ENCODE data around the gene GABRA4.

Gene GABRA4

GRCh38 chr4:46934726-46935125, 58.7 kb downstream of the GABRA4 start:
- TF ChIP-seq, protein P1, sequence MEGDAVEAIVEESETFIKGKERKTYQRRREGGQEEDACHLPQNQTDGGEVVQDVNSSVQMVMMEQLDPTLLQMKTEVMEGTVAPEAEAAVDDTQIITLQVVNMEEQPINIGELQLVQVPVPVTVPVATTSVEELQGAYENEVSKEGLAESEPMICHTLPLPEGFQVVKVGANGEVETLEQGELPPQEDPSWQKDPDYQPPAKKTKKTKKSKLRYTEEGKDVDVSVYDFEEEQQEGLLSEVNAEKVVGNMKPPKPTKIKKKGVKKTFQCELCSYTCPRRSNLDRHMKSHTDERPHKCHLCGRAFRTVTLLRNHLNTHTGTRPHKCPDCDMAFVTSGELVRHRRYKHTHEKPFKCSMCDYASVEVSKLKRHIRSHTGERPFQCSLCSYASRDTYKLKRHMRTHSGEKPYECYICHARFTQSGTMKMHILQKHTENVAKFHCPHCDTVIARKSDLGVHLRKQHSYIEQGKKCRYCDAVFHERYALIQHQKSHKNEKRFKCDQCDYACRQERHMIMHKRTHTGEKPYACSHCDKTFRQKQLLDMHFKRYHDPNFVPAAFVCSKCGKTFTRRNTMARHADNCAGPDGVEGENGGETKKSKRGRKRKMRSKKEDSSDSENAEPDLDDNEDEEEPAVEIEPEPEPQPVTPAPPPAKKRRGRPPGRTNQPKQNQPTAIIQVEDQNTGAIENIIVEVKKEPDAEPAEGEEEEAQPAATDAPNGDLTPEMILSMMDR (IDR thresholded peaks at IDR 0.05; ENCODE audit: low read depth, low read length, missing control alignments) = no peak
- DNase-seq (ENCODE audit: extremely low read depth, low read depth) = no peak
- H3K4me3 ChIP-seq (replicated peaks; ENCODE audit: low read depth, low read length) = no peak overlapping the region

DNA sequence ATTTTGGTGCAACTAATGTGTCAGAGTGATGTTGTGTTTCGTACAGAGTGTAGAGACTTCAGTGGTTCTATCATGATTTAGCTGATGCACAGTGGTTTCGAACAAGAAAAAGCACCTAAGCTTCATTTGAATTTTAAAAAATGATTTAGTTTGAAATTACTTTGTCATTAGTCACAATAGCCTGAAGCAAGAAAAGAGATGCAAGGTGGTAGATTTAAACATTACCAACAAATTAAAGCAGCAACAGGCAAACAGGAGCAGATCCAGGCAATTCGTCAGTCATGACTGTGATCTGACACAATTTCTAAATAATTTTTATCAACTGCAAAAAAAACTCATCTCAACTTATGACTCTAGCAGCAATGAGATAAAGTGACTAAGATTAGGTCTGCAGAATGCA, 59.7 kb downstream of the GABRA4 start:
- no peak for DNase-seq (ENCODE audit: extremely low read depth, low read depth)
- H3K4me3 ChIP-seq (replicated peaks; ENCODE audit: low read depth, low read length) = no peak overlapping the region
- TF ChIP-seq, protein P1 (IDR thresholded peaks at IDR 0.05; ENCODE audit: low read depth, low read length, missing control alignments) = no peak

GRCh38 chr4:46931981-46932380, 61.4 kb downstream of the GABRA4 start:
- peak; percentile 2 for DNase-seq (ENCODE audit: extremely low read depth, low read depth)
- TF ChIP-seq, protein P1 (IDR thresholded peaks at IDR 0.05; ENCODE audit: low read depth, low read length, missing control alignments) = peak; percentile 53
- H3K4me3 ChIP-seq (replicated peaks; ENCODE audit: low read depth, low read length) = no peak overlapping the region

- no peak overlapping the region for H3K4me3 ChIP-seq (replicated peaks; ENCODE audit: low read depth, low read length)
- TF ChIP-seq, protein P1 (IDR thresholded peaks at IDR 0.05; ENCODE audit: low read depth, low read length, missing control alignments) = no peak
- DNase-seq (ENCODE audit: extremely low read depth, low read depth) = no peak
Observed at GRCh38 chr4:46930891-46931290, 62.5 kb downstream of the GABRA4 start.

DNA sequence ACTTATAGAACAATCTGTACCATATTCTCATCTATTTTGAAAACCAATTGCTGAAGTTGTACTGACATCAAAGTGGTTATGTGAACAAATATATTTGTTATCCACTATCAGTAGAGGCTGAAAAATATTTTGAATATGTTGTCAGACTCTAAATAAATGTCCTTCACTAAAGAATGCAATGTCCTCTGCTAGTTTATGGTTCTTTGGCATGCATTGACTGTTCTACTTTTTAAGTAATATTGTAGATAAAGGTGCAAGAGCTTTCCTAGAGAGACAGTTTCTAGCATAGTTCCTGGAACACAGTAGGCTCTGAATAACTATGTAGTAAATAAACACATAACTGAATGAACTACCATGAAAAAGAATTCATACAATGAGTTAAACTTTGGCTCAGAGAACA, 66.2 kb downstream of the GABRA4 start:
- TF ChIP-seq, protein P1 (IDR thresholded peaks at IDR 0.05; ENCODE audit: low read depth, low read length, missing control alignments) = no peak
- no peak for DNase-seq (ENCODE audit: extremely low read depth, low read depth)
- H3K4me3 ChIP-seq (replicated peaks; ENCODE audit: low read depth, low read length) = no peak overlapping the region

DNA sequence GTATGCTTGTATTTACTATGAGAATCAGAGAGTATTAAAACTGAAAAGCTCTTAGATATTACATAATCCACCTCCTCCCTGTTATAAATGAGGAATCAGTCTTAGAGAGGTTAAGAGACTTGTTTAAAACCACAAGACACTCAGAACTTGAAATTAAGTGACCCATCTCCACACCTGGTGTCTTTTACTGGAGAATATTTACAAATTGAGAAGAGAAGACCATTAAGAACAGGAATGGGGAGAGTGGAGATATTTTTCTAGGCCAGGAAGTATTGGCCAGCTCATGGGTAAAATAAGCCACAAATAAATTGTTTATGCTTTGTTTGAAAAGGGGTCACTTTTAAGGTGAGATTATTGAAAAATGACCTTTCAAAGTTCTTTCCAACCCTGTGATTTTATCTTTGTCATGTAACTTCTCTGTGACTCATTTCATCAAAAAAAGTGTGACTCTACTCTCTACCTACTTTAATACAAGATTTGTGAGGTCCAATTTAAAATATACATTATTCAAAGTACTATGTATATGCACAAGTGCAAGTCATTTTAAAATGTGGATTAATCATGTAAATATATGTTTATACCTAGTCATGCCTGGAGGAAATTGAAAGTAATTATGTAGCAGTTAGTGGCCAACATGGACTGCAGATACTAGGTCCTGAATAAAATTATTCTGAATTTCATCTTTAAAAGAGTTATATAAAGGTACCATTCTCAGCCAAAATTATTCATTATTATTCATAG, 68.4 kb downstream of the GABRA4 start:
- no peak overlapping the region for H3K4me3 ChIP-seq (replicated peaks; ENCODE audit: low read depth, low read length)
- no peak for DNase-seq (ENCODE audit: extremely low read depth, low read depth)
- TF ChIP-seq, protein P1 (IDR thresholded peaks at IDR 0.05; ENCODE audit: low read depth, low read length, missing control alignments) = no peak

GRCh38 chr4:46922205-46922604, 71.2 kb downstream of the GABRA4 start:
- no peak for DNase-seq (ENCODE audit: extremely low read depth, low read depth)
- TF ChIP-seq, protein P1 (IDR thresholded peaks at IDR 0.05; ENCODE audit: low read depth, low read length, missing control alignments) = no peak
- H3K4me3 ChIP-seq (replicated peaks; ENCODE audit: low read depth, low read length) = no peak overlapping the region

Measured in HFF-Myc (cell line).